ENCODE data around the gene FICD.

Gene FICD

DNA sequence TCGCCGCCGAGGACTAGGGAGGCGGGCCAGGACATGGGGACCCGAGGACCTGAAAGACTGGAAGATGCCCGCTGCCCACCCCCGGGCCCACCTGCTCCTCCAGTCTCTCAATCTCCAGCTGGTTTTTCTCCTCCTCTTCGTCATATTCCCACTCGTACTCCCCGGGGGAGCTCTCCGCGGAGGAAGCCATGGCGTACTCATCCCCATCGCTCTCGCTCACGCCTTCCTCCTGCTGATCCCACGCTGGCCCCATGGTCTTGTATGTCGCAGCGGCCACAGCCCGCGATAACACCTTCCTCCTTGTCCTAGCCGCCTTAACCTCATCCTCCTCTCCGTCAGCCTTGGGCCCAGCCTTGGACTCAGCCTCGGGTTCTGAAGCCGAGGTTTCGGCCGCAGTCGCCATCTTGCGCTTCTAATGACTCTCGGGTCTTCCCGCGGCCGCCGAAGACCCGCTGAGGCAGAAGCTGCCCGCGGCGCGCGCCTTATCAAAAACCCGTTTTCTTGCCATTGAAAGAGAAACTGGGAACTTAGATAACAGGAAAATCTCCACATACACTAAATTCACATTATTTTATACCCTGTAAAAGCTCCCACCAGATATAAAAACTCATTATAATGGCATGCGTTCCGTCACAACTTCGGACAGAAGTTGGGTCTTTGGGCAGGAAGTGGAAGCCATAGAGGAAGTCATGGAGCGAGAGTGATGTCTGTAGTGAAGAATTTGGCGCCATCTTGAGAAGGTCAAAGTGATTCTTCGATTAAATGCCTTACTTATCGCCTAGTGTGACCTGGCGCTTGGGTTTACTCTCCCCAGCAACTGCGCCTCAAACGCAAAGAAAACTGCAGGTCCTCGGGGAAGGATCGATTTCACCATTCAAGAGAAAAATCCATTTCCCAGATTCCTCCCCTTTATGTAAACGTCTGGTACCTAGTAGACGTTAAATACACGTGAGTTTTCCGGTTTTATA is 46.0 kb downstream of the FICD start, which contains the start of gene SART3:
SART3 (minus strand) TSS at position 422 of the 968 bp plus-strand sequence; CDS start at position 403, 19 bp downstream.
- Histone ChIP-seq H3K4me1 (ENCODE audit: insufficient read depth, poor library complexity, severe bottlenecking) (peaks cover 6% of the 10 kb centered on the region), H3K27me3 (ENCODE audit: insufficient read depth, poor library complexity, severe bottlenecking) (no peaks in the 10 kb centered on the region), H3K9me3 (ENCODE audit: severe bottlenecking) (no peaks in the 10 kb centered on the region), H3K36me3 (ENCODE audit: low read depth) (peaks cover 49% of the 10 kb centered on the region), H3K4me3 (ENCODE audit: severe bottlenecking) (peak within 1 kb of the TSS; percentile 78), H3K27ac (ENCODE audit: poor library complexity, severe bottlenecking) (peak within 1 kb of the TSS; percentile 76)
- TF ChIP-seq, protein P1, sequence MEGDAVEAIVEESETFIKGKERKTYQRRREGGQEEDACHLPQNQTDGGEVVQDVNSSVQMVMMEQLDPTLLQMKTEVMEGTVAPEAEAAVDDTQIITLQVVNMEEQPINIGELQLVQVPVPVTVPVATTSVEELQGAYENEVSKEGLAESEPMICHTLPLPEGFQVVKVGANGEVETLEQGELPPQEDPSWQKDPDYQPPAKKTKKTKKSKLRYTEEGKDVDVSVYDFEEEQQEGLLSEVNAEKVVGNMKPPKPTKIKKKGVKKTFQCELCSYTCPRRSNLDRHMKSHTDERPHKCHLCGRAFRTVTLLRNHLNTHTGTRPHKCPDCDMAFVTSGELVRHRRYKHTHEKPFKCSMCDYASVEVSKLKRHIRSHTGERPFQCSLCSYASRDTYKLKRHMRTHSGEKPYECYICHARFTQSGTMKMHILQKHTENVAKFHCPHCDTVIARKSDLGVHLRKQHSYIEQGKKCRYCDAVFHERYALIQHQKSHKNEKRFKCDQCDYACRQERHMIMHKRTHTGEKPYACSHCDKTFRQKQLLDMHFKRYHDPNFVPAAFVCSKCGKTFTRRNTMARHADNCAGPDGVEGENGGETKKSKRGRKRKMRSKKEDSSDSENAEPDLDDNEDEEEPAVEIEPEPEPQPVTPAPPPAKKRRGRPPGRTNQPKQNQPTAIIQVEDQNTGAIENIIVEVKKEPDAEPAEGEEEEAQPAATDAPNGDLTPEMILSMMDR (IDR thresholded peaks at IDR 0.05; ENCODE audit: poor library complexity, severe bottlenecking) = no peak
- peak; percentile 72 for DNase-seq (ENCODE audit: low spot score)
- peak; percentile 40 for ATAC-seq (ENCODE audit: low read depth)

DNA sequence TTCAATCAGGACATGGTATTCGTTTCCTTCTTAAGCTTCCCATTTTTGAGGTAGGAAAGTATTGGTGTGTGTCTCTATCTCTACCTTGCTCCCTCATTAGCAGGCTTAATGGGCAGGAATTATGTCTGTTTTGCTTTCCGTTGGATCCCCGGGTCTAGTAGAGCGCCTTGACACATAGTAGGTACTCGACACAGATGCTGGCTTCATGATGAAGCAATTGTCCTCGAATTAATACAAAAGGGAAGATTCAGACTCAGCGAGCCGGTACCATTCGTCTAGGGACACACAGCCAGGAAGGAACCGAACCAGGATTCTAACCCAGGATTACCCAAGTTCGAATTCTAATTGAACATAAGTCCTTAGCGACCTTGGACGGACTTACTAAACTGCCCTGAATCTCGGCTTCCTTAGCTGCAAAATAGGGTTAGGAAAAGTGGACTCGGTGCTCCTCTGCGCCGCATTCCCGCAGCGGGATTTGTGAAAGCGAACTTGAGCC is 46.8 kb downstream of the FICD start:
- Histone ChIP-seq H3K4me3 (ENCODE audit: severe bottlenecking) (peak overlapping the region; percentile 78), H3K9me3 (ENCODE audit: severe bottlenecking) (no peaks in the 10 kb centered on the region), H3K4me1 (ENCODE audit: insufficient read depth, poor library complexity, severe bottlenecking) (peaks cover 6% of the 10 kb centered on the region), H3K36me3 (ENCODE audit: low read depth) (peaks cover 48% of the 10 kb centered on the region), H3K27ac (ENCODE audit: poor library complexity, severe bottlenecking) (peak overlapping the region; percentile 76), H3K27me3 (ENCODE audit: insufficient read depth, poor library complexity, severe bottlenecking) (no peaks in the 10 kb centered on the region)
- DNase-seq (ENCODE audit: low spot score) (no peak), ATAC-seq (ENCODE audit: low read depth) (no peak)
- TF ChIP-seq, protein P1 (IDR thresholded peaks at IDR 0.05; ENCODE audit: poor library complexity, severe bottlenecking) = no peak

GRCh38 chr12:108562348-108563135 is 47.5 kb downstream of the FICD start, which contains the start of gene ISCU:
TSS of gene ISCU (plus strand) at chr12:108562596. CDS start at chr12:108562623, 27 bp downstream.
- TF ChIP-seq, protein P1 (IDR thresholded peaks at IDR 0.05; ENCODE audit: poor library complexity, severe bottlenecking) = no peak
- peak within 1 kb of the TSS; percentile 76 for H3K27ac ChIP-seq (ENCODE audit: poor library complexity, severe bottlenecking)
- peak; percentile 67 for ATAC-seq (ENCODE audit: low read depth)
- H3K9me3 ChIP-seq (ENCODE audit: severe bottlenecking) = no peaks in the 10 kb centered on the region
- peak within 1 kb of the TSS; percentile 78 for H3K4me3 ChIP-seq (ENCODE audit: severe bottlenecking)
- DNase-seq (ENCODE audit: low spot score) = peak; percentile 94
- peaks cover 51% of the 10 kb centered on the region for H3K36me3 ChIP-seq (ENCODE audit: low read depth)
- H3K4me1 ChIP-seq (ENCODE audit: insufficient read depth, poor library complexity, severe bottlenecking) = peaks cover 6% of the 10 kb centered on the region
- no peaks in the 10 kb centered on the region for H3K27me3 ChIP-seq (ENCODE audit: insufficient read depth, poor library complexity, severe bottlenecking)

- H3K4me1 ChIP-seq (ENCODE audit: insufficient read depth, poor library complexity, severe bottlenecking) = peaks cover 6% of the 10 kb centered on the region
These were observed 48.2 kb downstream of the FICD start for GRCh38 chr12:108563136-108563803.

More at GRCh38 chr12:108563136-108563803, 48.2 kb downstream of the FICD start:
- no peaks in the 10 kb centered on the region for H3K9me3 ChIP-seq (ENCODE audit: severe bottlenecking)
- TF ChIP-seq, protein P1 (IDR thresholded peaks at IDR 0.05; ENCODE audit: poor library complexity, severe bottlenecking) = peak; percentile 93
- peak overlapping the region; percentile 76 for H3K27ac ChIP-seq (ENCODE audit: poor library complexity, severe bottlenecking)
- peak overlapping the region; percentile 78 for H3K4me3 ChIP-seq (ENCODE audit: severe bottlenecking)
- peak; percentile 85 for DNase-seq (ENCODE audit: low spot score)
- H3K27me3 ChIP-seq (ENCODE audit: insufficient read depth, poor library complexity, severe bottlenecking) = no peaks in the 10 kb centered on the region
- peak; percentile 64 for ATAC-seq (ENCODE audit: low read depth)
- peaks cover 51% of the 10 kb centered on the region for H3K36me3 ChIP-seq (ENCODE audit: low read depth)

Data from RWPE2 (cell line).